NCI-H2171 treated with DMSO at 0.1 percent for 48 hours (cell line): ENCODE data around the gene FAM171A1.

ENCODE experiments used
- DNase-seq: peaks from one replicate; lab custom pipeline; 2025; lab: John Stamatoyannopoulos, UW

Gene FAM171A1

GRCh38 chr10:15373199-15373598, 2.1 kb upstream of the FAM171A1 start:
- no peak for DNase-seq

DNA sequence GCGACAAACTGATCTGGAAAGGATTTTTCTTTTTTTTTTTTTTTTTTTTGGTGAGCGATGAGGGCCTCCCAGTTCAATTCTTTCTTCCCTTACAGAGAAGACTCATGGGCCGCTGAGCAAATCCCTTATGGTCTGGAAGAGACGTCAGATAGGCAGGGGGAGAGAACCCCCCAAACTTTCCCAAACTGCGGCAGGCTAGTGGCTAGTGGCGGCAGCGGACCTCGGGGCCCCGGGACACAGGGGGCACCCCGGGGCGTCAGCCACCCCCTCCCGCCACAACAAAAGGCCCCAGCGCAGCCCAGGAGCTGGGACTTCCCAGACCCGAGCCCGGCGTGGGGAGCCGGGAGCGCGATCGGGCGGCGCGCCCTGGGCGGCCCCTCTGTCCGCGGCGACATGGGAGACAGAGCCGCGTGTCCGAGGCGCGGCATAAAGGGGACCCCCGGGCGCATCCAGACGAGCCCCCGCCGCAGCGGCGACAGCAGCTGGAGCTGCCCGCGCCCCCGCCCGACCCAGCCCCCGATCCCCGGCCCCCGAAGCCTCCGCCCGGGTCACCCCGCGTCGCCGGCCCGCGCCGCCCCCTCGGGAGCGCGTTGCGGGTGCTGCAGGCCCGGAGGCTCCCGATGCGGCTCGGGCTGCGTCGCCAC, 755 bp downstream of the FAM171A1 start:
- no peak for DNase-seq

GRCh38 chr10:15369256-15370211, 1.6 kb downstream of the FAM171A1 start:
- DNase-seq, result peak; percentile 17

GRCh38 chr10:15368101-15368855, 2.8 kb downstream of the FAM171A1 start:
- DNase-seq, result no peak

GRCh38 chr10:15367296-15368085, 3.6 kb downstream of the FAM171A1 start:
- no peak for DNase-seq

- DNase-seq, result no peak
Measured at GRCh38 chr10:15365692-15366091, 5.4 kb downstream of the FAM171A1 start.

DNA sequence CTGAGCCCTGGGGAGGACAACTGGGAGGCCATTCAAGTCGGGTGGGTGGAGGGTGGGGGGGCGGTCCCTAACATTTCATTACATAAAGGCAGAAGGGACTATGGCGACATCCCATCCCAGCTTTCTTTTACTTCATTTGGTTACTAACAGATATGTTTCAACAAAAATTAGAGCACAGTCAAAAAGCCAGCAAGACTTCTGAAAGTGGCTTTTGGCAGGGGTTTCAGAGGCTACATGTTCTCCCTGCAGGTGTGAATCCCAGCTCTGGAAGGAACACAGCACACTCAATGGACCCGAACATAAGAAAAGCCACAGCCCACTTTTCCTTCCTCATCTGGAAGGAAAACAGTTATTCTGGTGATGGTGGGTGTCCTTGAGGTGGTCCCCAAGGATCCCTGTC, 7.1 kb downstream of the FAM171A1 start:
- no peak for DNase-seq

DNA sequence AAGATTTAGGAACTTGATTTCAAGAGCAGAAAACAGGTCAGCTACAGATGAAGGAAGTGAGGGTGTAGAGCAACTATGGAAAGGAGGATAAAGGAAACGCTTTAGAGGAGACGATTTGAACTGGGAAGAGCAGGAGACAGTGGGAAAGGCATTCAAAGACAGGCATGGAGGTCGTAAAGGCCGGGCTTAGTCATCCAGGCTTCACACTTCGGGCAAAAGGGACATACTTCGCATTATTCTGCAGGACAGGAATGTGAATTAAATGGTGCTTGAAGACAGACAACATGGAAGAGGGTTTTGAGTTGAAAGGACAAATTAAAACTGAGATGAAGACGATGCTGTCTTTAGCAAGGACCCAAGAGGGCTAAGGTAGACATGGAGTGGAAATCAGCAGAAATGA, 8.1 kb downstream of the FAM171A1 start:
- no peak for DNase-seq

DNA sequence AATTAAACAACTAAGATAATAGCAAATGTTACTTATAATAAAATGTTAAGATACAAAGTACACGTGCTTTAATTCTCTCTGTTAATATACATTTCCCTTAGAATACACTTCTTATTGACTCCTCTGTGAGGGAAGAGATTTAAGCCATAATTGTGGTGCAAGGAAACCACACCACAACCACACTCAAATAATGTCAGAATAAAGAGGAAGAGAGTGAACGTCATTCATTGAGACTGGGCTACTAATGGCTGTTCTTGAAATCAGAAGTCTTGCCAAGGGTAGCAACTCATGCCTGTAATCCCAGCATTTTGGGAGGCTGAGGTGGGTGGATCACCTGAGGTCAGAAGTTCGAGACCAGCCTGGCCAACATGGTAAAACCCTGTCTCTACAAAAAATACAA, 10.0 kb downstream of the FAM171A1 start:
- DNase-seq, result no peak

GRCh38 chr10:15360566-15360965, 10.5 kb downstream of the FAM171A1 start:
- DNase-seq, result no peak

DNA sequence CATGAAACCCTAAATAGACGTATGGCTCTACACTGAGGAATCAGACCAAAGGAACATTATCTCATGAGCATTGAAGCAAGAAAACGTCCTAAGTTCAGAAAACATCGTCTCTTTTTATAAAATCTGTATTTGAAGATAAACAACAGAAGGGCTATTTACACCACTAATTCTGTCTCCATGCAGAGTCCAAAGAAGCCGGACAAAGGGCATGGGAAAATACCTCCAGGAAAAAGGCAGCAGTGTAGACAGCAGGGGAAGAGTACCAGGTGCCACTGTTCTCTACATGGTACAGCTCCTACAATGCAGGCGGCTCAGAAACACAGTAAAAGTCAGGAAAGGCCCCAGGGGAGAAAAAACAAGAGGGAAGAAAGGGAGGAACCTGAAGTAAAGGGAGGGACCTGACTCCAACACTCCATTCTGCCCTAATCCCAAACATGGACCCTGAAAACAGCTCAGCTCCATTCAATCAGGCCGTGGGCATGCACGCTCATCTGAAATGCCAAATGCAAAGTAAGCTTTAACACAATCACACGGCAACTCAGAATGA, 17.5 kb downstream of the FAM171A1 start:
- peak; percentile 15 for DNase-seq

- no peak for DNase-seq
Measured at GRCh38 chr10:15352836-15353235, 18.3 kb downstream of the FAM171A1 start.

DNA sequence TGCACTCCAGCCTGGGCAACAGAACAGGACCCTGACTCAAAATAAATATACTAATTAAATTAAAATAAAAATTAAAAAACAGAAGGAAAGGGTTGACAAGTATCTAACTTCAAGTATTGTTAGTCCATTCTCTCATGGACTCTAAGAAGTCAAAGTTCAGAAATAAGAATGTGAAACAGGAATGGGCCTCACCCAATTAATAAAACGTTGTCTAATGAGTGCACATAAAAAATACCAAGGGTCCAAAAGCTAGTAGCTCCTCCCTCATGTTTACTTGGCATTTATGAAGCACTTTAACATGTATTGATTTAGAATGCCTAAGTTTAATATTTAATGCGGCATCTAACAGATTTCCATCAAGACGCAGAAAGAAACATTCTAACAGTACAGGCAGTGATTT, 18.9 kb downstream of the FAM171A1 start:
- no peak for DNase-seq

- no peak for DNase-seq
Measured at GRCh38 chr10:15351099-15351820, 19.8 kb downstream of the FAM171A1 start.

- no peak for DNase-seq
Measured at GRCh38 chr10:15349112-15349511, 22.0 kb downstream of the FAM171A1 start.

DNA sequence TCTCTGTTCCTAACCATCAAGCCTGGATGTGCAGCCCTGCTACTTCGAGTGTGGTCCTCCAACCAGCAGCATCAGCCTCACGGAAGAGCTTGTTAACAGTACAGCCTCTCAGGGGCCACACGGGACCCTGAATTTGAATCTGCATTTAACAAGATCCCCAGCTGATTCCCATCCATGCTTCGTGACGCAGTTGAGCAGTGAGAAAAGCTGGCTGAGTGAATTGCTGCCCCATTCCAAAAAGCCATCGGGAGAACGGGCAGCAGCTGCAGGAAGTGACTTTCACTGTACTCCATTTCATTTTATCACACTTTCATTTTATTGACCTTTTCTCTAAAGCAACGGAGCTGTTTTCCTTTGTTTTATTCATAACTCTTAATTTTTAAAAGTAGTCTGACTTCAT, 22.5 kb downstream of the FAM171A1 start:
- DNase-seq, result no peak

DNA sequence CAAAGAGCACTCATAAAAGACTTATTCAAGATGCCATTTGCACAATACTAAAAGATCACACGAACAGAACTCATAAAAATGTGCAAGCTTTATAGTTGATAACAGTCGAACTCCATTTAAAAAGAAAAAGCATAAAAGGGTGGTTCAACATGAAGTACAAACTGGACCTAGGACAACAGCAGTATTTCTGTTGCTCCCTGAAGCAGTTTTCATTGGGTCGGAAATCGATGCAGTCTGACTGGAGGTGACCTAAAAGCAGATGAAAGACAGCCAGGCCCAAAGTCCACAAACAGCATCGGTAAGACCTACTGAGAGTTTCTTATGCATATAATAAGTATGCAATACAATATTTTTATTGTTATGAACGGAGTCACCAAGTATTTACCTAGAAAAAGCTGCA, 23.9 kb downstream of the FAM171A1 start:
- no peak for DNase-seq

DNA sequence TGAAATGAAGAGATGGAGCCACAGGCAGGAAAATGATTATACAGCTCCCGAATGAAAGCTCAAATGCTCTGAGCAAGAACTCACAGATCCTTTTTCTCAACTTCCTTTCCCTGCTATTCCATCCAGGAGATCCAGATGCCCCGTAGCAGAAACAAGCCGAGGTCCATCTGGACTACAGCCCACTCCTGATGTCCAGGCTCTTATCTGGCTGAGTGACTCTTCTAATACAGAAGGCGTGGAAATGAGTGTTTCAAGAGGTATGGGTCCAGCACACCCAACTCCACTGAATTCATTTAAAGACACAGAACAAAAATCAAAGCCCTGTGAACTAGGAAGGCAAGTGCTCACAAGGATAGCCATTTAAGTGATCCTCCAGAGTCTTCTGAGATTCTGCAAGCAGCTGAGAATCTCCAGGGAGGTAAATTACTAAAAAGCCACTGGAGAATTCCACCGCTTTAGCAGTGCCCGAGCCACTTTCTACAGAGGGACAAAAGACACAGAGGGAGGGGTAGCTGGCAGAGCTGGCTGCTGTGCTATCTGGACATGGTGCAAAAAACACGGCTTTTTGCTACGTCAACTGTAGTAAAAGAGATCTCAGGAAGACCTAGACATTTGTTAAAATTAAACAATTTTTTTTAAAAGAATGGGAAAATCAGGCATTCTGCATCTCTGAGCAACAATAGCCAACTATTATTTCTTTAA, 24.5 kb downstream of the FAM171A1 start:
- DNase-seq, result no peak

DNA sequence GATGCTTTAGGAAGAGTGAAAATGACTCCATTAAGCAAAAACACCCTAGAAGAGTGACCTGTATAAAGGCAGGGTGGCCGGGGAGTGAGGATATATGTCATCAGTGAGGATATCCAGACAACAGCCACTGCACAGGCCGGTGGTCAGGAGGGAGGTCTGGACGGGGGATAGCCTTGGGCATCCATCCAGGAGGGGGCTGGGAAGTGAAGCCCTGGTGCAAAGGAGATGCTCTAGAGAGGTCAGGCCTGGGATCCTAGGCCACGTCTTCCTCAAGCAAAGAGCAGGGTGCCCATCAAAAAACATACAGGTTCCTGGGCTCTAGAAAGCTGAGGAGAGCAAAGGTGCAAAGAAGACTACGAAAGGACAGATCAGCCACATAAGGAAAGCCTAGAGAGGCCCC, 25.6 kb downstream of the FAM171A1 start:
- no peak for DNase-seq

- DNase-seq, result no peak
Measured at GRCh38 chr10:15344876-15345285, 26.2 kb downstream of the FAM171A1 start.
